Measurements from ENCODE around the gene IRX3.

The IRX3 gene

DNA sequence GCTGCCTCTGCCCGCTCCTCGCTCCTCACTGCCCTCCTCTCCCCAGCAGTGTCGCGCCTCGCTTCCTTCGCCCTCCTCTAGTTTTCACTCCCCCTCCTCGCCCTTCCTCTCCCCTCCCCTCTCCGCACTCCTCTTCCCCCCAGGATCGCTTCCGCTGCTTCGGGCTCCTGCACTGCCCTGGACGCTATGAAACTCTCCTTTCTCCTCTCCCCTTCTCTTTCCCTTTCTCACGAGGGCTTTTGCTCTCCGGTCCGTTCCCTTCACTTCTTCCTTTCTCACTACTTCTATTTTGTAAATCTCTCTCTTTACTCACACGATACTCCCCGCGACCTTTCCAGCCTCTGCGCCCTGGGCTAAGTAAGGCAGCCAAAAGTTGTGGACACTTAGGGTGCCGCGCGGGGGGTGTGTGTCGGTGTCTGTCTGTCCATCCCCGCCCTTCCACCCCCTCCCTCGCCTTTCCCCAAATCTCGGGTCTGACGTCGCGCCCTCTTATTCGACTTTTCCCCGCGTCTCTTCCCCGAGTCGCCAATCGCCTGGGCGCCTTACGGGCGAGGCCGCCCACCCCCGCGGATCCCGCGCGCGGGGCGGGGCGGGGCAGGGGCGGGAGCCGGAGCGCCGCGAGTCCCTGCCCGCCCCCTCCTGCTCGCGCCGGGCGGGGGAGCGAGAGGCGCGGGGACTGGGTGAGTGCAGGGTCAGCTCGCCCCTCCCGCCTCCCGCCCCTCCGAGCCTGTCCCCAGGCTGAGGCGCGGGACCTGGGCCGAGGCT lies at the start of gene IRX3:
Gene IRX3 (minus strand): TSS at position 422 of the 765 bp plus-strand sequence. CDS start 737 bp downstream, outside the sequence.
- peak; percentile 85 to 87 for DNase-seq (ENCODE audit: low read depth in 2 of 2)

DNA sequence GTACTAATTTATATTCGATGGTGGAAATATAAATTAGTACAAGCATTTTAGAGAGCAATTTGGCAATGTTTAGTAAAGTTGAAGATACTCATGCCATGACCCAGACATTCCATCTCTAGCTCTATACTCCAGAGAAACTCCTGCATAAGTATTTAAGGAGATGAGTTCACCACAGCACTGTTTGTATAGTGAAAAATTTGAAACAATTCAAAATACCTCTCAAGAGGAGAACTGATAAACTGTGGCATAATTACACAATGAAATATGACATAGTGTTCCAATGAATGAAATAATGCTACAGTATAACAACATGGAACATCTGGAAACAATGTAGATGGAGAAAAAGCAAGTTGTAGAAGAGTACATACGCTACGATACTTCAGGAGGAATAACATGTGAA lies 48.6 kb upstream of the IRX3 start:
- no peak for DNase-seq (ENCODE audit: low read depth in 2 of 2)

DNA sequence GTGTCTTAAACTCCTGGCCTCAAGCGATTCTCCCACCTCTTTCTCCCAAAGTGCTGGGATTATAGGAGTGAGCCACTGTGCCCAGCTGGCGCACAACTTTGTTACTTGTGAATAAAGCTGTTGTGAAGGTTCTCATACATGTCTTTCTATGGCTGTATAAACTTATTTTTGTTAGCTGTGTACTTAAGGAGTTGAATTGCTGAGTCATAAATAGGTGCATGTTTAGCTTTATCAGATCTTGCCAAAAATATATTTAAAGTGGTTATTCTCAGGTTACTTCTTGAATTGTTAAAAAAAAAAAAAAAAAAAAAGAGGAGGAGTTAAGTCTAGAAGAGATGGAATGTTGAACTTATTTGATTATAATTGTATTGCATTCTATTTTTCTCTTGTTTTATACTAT lies 47.6 kb upstream of the IRX3 start:
- no peak for DNase-seq (ENCODE audit: low read depth in 2 of 2)

DNA sequence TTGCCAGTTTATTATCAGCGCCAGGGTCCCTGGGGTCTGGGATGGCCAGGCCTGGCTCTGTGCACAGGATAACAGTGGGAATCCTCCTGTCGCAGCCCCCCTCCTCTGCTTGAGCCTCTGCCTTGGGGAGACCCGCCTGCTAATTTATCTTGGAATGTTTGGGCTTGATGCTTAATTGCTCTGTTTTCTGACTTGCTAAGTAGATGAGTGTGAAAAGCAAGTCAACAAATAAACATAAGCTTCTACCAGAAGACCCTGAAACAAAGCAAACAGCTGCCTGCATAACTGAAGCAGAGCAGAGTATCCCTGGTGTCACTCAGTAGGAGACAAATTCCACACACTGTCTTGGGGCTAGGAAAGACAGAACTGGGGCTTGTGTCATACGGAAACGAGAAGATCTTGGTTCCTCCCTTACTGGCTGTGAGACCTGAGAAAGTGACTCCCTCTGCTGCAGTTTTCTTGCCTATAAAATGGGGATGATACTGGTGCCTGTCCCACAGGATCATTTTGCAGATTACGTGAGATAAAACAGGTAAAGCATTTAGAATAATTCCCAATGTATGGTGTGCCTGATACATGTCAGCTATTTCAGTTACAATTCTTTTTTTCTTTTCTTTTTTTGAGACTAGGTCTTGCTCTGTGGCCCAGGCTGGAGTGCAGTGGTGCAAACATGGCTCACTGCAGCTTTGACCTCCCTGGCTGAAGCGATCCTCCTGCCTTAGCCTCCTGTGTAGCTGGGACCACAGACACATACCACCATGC lies 44.8 kb upstream of the IRX3 start:
- DNase-seq (ENCODE audit: low read depth in 2 of 2), result no peak

DNA sequence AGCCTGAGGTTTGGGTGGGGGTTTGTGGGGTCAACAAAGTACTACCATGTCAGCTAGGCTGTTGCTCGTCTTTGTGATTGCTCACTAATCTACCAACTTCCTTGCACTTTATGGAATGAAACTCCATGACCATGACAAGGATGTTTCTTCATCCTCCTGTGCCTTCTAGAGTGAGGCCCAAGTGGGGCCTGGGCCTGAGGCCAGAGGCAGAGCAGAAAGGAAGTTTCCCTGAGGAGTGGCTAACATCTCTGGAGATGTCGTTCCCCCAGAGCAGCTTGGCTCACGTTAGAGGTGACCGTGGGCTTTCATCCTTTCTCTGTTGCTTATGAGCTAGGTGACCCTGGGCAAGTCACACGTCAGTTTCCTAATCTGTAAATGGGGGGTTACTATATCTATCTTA lies 41.0 kb upstream of the IRX3 start:
- no peak for DNase-seq (ENCODE audit: low read depth in 2 of 2)

DNA sequence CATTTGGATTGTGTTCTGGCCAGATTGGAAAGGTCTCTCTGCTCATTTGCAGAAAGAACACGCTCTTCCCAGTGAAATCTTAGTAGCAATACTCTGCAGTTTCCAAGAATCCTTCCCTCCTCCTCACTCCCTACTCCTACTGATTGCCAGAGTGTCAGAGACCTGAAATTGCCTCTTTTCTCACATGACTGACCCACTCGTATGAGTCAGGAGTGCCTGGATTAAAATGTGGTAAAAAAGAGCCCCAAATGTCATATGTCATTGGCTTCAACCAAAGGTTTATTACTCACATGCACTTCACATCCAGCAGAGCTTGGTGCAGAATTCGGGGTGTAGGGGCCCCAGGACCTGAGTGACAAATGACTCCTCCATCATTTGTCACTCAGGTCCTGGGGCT lies 39.7 kb upstream of the IRX3 start:
- DNase-seq (ENCODE audit: low read depth in 2 of 2), result no peak

DNA sequence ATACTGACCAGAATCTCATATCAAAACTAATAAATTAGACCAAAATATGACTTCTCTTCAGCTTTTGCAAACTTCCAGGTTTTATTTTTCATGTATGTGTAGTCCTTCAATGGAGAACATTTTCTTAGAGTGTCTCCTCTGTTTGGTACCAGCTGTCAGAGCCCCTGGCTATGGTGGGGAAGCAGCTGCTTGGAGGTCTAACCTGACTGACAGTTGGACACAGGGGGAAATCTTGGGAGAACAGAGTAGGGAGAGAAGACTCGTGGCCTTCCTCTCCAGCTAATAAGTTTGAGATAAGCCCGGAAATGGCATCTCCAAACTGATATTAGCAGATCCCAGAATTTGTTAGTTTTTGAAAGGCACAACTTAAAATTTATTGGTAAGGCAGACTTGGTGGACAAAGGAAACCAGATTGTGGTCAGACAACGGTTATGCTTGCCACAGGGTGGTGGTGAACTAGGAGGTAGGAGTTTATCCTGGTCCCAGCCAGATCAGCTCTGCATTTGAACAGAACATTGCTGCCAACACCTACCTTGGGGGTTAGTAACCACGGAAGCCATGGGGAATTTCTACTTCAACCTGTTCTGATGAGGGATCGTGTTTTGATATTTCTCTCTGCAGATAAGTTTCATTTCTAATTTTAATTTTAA lies 39.2 kb upstream of the IRX3 start:
- no peak for DNase-seq (ENCODE audit: low read depth in 2 of 2)

DNA sequence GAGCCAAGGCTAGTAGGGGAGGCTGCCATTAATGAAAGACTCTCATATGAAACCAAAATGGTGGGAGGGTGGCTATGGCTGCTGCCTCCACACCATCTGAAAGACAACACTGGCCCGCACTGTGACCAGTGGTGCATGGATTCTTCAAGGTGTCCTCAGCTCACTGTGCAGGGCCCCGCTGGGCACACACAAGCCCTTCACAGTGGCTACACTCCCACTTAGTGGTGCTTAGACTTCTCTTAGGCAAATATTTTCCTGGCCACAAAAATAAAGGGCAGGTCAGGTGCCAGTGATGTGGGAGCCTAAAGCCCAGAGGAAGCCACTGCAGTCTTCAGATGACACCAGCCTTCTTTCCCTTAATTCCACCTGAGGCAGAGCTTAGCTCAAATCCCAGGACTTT lies 38.1 kb upstream of the IRX3 start:
- DNase-seq (ENCODE audit: low read depth in 2 of 2), result no peak

DNA sequence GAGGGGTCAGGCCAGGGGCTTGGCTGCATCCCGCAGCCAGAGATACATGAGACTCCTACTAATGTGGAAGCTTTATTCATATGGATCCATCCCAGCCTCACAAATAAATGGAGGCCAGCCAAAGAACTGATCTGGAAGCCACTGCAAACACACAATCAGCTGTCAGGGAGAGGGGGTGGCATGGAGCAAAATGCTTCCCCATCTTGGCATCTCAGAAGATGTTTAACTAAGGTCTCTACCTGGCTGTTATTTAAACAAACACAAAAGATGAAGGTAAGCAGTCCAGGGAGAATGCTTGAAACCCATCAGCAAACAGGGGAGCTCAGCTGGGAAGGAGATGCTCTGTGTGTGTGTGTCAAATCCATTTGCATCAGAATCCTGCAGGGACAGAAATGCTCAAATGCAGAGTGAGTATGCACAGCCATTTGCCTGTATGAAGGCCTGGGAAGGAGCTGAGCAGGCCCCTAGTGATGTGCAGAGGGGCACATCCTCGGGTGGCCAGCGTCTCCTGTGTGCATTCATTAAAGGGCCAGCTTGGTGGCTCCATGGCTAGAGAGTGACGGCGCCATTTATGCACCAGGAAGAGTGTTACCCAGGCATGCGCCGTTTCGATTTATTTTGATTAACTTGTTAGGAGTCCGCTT lies 34.2 kb upstream of the IRX3 start:
- DNase-seq (ENCODE audit: low read depth in 2 of 2), result no peak

DNA sequence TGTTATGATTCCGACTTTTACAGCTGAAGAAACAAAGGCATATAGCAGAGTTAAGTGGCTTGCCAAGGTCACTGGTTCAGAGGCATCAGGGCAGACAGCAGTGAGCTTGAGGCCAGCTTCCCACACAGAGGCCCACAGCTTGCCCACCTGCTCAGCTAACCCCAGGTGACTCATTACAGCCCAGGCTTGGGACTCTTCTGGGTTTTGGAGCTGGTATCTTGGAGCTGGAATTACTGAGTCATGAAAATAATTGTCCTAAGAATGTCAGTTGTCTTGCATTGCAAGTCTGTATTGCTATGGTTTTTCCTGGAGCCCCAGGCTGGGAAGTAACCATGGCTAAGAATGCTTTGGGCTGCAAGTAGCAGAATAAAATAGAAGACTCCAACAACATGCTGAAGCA lies 32.4 kb upstream of the IRX3 start:
- DNase-seq (ENCODE audit: low read depth in 2 of 2), result no peak

DNA sequence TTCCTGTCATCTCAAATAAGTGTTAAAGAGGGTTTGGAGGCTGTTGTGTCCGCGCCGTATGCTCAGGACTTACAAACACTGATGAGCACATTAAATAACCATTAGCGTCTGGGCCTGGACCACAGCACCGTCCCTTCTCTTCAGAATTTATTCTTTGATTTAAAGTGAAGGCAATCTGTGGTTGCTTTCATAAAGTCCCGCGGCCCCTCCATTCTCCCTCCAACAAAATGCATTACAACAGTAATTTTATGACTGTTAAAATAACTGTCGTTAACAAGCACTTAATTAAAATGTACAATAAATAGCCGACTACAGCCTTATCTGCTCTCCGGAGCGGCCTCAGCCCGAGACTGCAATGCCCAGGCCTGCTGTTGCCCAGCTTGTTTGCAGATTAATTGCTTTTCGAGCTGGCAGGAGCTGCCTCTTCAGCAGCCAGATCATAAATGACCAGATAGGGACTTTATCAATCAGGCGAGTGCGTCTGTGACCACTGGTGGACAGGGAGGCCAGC lies 30.6 kb upstream of the IRX3 start:
- DNase-seq (ENCODE audit: low read depth in 2 of 2), result no peak

DNA sequence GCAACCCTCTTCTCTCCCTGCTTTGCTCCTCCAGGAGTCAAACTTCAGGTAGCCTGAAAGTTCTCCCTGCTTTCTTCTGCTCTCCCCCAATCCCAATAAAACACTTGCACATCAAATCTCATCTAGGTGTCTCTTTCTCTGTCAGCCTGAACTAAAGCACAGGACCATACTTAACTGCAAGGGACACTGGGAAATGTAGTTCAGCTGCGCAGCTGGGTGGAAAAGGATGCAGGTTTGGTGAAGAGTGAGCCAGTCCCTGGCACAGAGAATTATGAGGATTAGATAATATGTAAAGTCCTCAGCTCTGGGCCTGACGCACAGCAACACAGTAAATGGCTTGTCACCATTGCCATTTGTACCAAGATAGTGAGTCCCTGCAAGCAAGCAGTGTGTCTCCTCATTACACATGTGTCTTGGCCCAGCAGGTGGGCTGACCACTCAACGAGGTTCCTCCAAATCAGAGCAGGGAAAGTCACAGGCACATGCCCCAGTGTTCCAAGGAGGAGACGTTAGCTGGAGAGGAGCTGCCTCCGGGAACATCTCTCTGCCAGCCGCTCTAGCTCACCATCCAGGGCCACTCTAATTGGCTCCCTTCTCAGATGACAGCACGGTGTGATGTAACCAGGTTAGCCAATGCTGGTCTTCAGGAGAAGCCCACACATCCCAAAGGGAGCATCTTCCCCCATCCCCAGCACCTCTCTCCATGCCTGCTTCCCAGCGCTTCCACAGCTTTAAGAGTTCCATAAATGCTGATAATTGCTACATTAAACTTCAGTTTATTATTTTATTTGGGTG lies 29.7 kb upstream of the IRX3 start:
- no peak for DNase-seq (ENCODE audit: low read depth in 2 of 2)

DNA sequence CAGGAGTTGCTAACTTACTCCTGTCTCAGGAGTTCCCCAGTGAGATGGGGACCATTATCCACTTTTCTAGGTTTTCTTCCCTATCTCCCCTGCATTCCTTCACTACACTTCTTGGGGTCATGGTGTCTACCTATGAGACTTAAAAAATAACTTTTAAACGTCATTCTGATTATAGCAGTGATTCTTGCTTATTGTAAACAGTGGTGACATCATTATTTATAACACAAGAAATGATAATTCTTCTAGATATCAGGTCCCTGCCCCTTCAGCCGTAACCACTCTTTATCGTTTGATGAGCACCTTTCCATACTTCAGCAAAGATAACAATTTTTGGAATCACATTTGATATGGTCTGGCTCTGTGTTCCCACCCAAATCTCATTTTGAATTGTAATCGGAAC lies 27.2 kb upstream of the IRX3 start:
- DNase-seq (ENCODE audit: low read depth in 2 of 2), result no peak

DNA sequence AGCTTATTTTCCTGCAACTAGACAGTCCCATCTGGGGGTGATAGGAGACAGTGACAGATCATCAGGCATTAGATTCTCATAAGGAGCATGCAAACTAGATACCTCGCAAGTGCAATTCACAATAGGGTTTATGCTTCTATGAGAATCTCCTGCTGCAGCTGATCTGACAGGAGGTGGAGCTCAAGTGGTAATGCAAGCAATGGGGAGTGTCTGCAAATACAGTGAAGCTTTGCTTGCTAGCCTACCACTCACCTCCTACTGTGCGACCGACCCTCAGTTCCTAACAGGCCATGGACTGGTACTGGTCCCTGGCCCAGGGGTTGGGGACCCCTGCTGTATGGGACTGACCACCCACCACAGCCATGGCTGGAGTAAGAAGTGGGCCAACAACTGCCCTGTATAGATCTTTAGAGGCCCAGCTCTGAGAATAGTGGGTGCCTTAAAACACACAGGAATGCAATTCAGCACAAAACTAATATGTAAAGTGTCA lies 26.0 kb upstream of the IRX3 start:
- no peak for DNase-seq (ENCODE audit: low read depth in 2 of 2)

DNA sequence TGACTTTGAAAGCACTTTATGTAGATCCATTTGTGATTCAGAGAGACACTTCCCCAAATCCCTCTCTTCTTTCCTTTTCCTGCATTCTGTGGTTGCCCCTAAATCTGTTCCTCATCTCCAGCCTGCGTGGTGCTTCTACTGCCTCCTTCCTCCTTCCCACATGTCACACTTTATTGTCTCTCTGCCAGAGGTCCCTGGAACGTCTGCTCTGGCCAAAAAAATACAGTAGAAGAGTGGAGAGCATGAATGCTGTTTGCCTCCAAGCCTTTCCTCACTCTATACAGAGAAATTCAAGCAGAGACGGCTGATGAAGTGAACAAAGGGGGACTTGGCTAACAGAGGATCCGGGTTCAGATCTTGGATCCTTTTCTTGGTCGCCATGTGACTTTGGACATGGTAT lies 22.8 kb upstream of the IRX3 start:
- DNase-seq (ENCODE audit: low read depth in 2 of 2), result no peak

DNA sequence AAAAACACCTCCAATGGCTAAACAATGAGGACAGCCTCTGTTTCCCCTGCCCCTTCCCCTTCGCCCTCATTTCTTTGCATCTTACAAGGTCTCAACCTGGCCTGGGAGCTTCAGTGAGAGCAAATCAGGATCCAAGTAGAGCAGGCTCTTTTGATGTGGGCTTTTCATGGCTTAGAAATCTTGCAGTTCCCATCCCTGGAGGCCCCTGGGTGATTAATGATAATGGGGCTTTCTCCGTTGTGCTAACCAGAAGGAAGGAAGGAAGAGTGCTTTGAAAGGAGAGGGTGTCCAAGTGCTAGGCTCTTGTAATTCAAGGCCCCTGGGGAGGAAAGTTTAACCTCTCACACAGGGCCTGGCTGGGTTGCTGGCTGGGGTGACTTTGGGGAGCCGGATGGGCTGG lies 18.5 kb upstream of the IRX3 start:
- DNase-seq (ENCODE audit: low read depth in 2 of 2), result no peak

DNA sequence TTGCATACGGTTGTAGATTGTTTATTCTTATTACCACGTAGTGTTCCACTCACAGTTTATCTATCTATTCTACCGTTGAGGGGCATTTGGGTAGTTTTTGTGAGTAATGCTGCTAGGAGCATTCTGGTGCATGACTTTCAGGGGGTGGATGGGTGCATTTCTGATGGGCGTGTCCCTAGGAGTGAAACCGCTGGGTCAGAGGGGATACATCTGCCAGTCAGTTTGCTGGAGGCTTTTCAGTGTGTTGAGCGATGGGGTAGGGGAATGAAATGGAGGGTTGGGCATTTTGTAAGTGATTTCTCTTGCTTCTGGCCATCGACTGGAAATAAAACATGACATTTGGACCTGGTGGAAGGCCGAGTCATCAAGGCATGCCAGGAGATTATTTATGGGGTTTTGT lies 17.0 kb upstream of the IRX3 start:
- no peak for DNase-seq (ENCODE audit: low read depth in 2 of 2)

DNA sequence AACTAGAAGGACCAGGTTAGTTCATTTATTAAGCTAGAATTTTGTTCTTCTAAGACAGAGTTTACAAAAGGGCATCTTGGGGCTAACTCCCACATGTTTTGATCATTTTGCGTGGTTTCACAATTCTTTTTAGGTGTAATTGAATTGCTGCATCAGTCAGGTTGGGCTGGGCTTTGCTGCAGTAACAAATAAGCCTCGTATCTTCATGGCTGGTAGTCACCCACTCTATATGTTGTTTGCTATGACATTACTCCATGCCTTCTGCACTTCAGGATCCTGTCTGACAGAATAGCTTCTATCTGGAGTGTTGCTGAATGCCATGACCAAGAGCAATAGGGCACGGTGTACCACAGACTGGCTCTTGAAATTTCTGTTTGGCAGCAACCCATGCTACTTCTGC lies 10.6 kb upstream of the IRX3 start:
- no peak for DNase-seq (ENCODE audit: low read depth in 2 of 2)

DNA sequence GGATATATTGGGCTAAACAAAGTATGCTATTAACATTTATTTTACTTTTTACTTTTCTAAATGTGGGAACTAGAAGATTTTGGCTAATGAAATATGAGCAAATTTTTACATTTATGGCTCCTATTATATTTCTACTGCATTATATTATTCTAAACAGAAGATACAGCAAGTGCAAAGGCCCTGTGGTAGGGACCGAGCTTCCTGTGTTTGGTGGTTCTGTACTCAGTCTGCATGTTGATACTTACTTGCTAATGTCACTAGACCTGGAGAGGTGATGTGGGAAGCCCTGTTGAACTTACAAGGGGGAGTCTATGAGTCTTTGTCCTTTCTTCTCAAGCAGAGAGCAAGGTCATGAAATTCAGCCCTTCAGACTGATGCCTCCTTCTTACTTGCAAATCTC lies 10.0 kb upstream of the IRX3 start:
- no peak for DNase-seq (ENCODE audit: low read depth in 2 of 2)

DNA sequence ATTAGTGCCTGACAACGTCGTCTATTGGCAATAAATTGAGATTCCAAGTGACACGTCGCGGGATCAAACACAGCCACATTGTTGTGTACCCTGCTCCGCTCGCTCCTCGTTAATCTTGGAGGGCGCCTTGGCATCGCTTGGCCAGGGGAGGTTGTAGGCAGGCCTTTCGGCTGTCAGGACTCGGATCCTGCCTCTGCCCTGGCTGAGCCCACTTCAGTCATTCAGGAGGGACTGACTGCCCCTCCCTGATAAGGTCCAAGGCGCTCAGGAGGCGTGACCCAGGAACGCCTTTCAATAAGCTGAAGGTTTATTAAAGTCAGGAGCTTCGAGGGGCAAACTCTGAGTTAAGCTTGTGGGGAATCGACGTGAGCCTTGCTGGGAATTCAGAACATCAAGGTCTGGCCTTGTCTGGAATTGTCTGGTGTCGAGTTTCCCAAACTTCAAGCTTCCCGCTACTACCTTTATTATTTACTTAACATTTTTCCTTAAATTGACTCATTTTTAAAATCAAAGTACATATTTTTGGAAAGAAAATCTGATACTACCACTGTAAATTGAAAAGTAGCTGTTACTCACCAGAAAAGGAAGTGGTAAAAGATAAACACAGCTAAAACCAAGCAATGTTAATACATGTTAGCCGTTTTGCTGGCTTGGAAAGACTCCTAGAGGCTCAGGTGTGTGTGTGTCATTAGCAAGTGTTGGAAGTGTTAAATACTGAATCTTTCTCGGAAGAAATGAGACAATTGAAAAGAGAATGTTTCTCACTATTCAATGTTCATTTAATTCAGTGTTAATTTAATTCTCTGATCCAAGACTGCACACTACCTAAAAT lies 5.3 kb upstream of the IRX3 start:
- DNase-seq (ENCODE audit: low read depth in 2 of 2), result no peak

Measured in fibroblast of skin of left biceps (primary cell).